Dendritic cell treated with granulocyte-macrophage colony-stimulating factor and Interleukin-4, amounts not matched to agents 40 ng/mL and 50 ng/mL, for 4 days (primary cell): ENCODE data around the gene PRPF38A.

Experiments
- H3K27ac Mint-ChIP-seq: one replicate; pipeline ENCODE4 v1.8.0; 2022; ENCODE audit warnings: mild to moderate bottlenecking, mixed read lengths
- H3K27me3 Mint-ChIP-seq: one replicate; pipeline ENCODE4 v1.8.0; 2022; ENCODE audit warnings: mild to moderate bottlenecking, mixed read lengths
- H3K36me3 Mint-ChIP-seq: one replicate; pipeline ENCODE4 v1.8.0; 2022; ENCODE audit warnings: low read depth, mixed read lengths
- H3K4me1 Mint-ChIP-seq: one replicate; pipeline ENCODE4 v1.8.0; 2022; ENCODE audit warnings: low read depth, mixed read lengths
- H3K4me3 Mint-ChIP-seq: one replicate; pipeline ENCODE4 v1.8.0; 2022; ENCODE audit warnings: mild to moderate bottlenecking, moderate library complexity, mixed read lengths
- H3K9me3 Mint-ChIP-seq: one replicate; pipeline ENCODE4 v1.8.0; 2022; ENCODE audit warnings: mixed read lengths
- intact Hi-C: fragments of 100-400 bp; cut with micrococcal nuclease; formaldehyde crosslinking; loops from one replicate; pipeline ENCODE4 v1.15.0; 2022

PRPF38A gene

GRCh38 chr1:52454779-52455178 lies 50.4 kb downstream of the PRPF38A start:
- H3K27ac Mint-ChIP-seq: no peak overlapping the region
- no peak overlapping the region for H3K4me3 Mint-ChIP-seq
- H3K36me3 Mint-ChIP-seq: peaks cover 24% of the 10 kb centered on the region
- no peaks in the 10 kb centered on the region for H3K9me3 Mint-ChIP-seq
- intact Hi-C loops: no loop called here
- H3K4me1 Mint-ChIP-seq: no peaks in the 10 kb centered on the region
- no peaks in the 10 kb centered on the region for H3K27me3 Mint-ChIP-seq

GRCh38 chr1:52455686-52456085 lies 51.3 kb downstream of the PRPF38A start:
- H3K4me3 Mint-ChIP-seq: no peak overlapping the region
- H3K9me3 Mint-ChIP-seq: no peaks in the 10 kb centered on the region
- H3K36me3 Mint-ChIP-seq: peaks cover 24% of the 10 kb centered on the region
- H3K27ac Mint-ChIP-seq: no peak overlapping the region
- intact Hi-C loops: no loop called here
- H3K27me3 Mint-ChIP-seq: no peaks in the 10 kb centered on the region
- no peaks in the 10 kb centered on the region for H3K4me1 Mint-ChIP-seq

DNA sequence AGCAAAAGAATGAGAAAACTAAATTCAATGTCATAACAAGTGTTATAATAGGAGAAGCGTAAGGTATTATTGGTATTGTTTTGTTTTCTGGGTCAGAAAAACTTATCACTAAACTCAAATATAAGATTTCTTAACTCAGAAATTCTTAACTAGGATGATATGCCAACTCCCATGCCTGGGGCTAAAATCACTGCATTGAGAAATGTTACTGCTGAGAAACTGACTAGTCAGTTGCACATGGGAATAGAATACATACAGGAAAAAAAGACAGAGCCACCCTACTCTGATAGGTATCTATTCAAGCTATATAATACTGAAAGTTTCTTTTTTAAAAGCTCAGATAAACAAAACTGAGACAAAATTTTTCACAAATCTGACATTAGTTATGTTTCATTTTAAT lies 56.3 kb downstream of the PRPF38A start:
- H3K36me3 Mint-ChIP-seq: peaks cover 6% of the 10 kb centered on the region
- H3K4me3 Mint-ChIP-seq: no peak overlapping the region
- intact Hi-C loops: no loop called here
- H3K4me1 Mint-ChIP-seq: no peaks in the 10 kb centered on the region
- no peak overlapping the region for H3K27ac Mint-ChIP-seq
- no peaks in the 10 kb centered on the region for H3K27me3 Mint-ChIP-seq
- H3K9me3 Mint-ChIP-seq: no peaks in the 10 kb centered on the region

DNA sequence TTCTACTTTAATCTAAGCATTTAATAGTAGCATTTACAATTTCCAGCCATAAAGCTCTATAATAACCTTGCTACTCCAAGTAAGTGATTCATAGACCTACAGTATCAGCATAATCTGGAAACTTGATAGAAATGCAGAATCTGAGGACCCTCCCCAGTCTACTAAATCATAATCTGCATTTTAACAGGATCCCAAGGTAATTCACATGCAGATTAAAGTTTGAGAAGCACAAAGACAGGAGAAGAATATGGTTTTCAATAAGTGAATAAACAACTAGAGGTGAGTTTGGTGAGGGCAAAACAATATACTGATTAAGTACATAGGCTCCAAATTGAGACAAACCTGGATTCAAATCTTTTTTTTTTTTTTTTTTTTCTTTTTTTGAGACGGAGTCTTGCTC lies 57.4 kb downstream of the PRPF38A start:
- Mint-ChIP-seq H3K4me1 (no peaks in the 10 kb centered on the region), H3K4me3 (no peak overlapping the region), H3K9me3 (no peaks in the 10 kb centered on the region), H3K27me3 (no peaks in the 10 kb centered on the region), H3K36me3 (peaks cover 6% of the 10 kb centered on the region), H3K27ac (no peak overlapping the region)
- intact Hi-C loops: no loop called here

DNA sequence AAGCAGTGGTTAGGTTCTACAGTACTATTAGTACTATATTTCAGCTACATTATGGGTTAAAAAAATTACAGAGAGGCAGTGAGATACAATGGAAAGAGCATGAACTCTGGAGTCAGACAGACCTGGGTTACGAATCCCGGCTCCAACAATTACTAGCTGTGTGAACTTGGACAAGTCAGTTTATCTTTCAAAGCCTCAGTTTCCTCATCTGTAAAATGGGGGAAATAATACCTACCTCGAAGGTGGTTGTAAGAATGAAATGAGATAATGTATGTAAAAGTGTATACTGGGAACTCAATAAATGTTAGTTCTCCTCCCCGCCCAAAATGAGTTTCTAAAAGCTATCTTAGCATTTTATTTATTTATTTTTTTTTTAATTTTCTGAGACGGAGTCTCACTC lies 59.5 kb downstream of the PRPF38A start:
- Mint-ChIP-seq H3K4me3 (no peak overlapping the region), H3K36me3 (no peaks in the 10 kb centered on the region), H3K27ac (no peak overlapping the region), H3K27me3 (no peaks in the 10 kb centered on the region), H3K4me1 (no peaks in the 10 kb centered on the region), H3K9me3 (no peaks in the 10 kb centered on the region)
- intact Hi-C loops: no loop called here

DNA sequence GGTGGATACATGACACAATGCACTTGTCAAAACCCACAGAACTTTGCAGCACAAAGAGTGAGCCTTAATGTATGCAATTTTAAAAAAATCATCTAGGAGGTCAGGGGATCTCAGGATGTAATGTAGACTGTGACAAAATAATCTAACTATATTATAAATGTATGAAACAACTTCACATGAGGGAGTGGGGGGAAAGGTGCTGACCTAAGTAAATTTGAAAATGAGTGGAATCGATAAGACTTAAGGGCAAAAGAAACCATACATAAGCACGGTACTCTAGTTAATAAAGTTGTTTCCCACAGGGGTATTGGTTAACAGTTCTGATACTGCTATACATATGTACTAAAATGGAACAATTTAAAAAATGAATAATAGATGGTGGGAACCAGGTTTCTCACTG lies 64.7 kb downstream of the PRPF38A start:
- intact Hi-C loops: no loop called here
- Mint-ChIP-seq H3K27ac (no peak overlapping the region), H3K27me3 (no peaks in the 10 kb centered on the region), H3K36me3 (peaks cover 10% of the 10 kb centered on the region), H3K9me3 (no peaks in the 10 kb centered on the region), H3K4me3 (no peak overlapping the region), H3K4me1 (no peaks in the 10 kb centered on the region)
